Mesenchymal stem cell (in vitro differentiated cells and primary cell): ENCODE results near the gene SEMA4D.

Experiments used
- DNase-seq: peaks from one replicate; pipeline ENCODE4 v3.0.0-alpha.2; 2013
- H2AFZ ChIP-seq: one replicate; pipeline ENCODE4 v1.6.1; 2013; ENCODE audit warnings: low read depth, mild to moderate bottlenecking, control low read depth, inconsistent platforms, low read length, moderate library complexity
- H2AK5ac ChIP-seq: 2 replicates; pipeline ENCODE4 v1.6.1; 2013; ENCODE audit warnings: low read length, moderate library complexity, mild to moderate bottlenecking, inconsistent platforms; ENCODE audit not compliant: severe bottlenecking
- H2BK120ac ChIP-seq: one replicate; pipeline ENCODE4 v1.6.1; 2013; ENCODE audit warnings: low read depth, mild to moderate bottlenecking, inconsistent platforms, low read length, moderate library complexity
- H2BK12ac ChIP-seq, 2 experiments: one replicate each; pipeline ENCODE4 v1.6.1; 2013; ENCODE audit warnings: inconsistent platforms in 2 of 2, low read length in 2 of 2, mild to moderate bottlenecking in 2 of 2, moderate library complexity in 2 of 2, control low read depth in 1 of 2
- H2BK15ac ChIP-seq: one replicate; pipeline ENCODE4 v1.6.1; 2013; ENCODE audit warnings: mild to moderate bottlenecking, low read depth, inconsistent platforms; ENCODE audit not compliant: poor library complexity, severe bottlenecking
- H2BK5ac ChIP-seq: 2 replicates; pipeline ENCODE4 v1.6.1; 2013; ENCODE audit warnings: low read depth, mild to moderate bottlenecking, low read length, control low read depth, inconsistent platforms; ENCODE audit not compliant: poor library complexity, severe bottlenecking
- H3K14ac ChIP-seq, 2 experiments: one replicate each; pipeline ENCODE4 v1.6.1; 2013; ENCODE audit warnings: inconsistent platforms in 2 of 2, low read length in 2 of 2, control low read depth in 1 of 2, mild to moderate bottlenecking in 1 of 2, moderate library complexity in 1 of 2
- H3K18ac ChIP-seq, 2 experiments: one replicate each; pipeline ENCODE4 v1.6.1; 2013; ENCODE audit warnings: inconsistent platforms in 2 of 2, low read length in 2 of 2, control low read depth in 1 of 2, low read depth in 1 of 2, mild to moderate bottlenecking in 1 of 2
- H3K23ac ChIP-seq, 2 experiments: one replicate each; pipeline ENCODE4 v1.6.1; 2013; ENCODE audit warnings: inconsistent platforms in 2 of 2, low read length in 2 of 2, mild to moderate bottlenecking in 2 of 2, moderate library complexity in 2 of 2, control low read depth in 1 of 2
- H3K27ac ChIP-seq: 2 replicates; pipeline ENCODE4 v1.5.1; 2013; ENCODE audit warnings: mild to moderate bottlenecking, moderate library complexity, low read length, control low read depth, inconsistent platforms; ENCODE audit not compliant: poor library complexity, severe bottlenecking
- H3K27me3 ChIP-seq, 2 experiments: 2 replicates each; pipeline versions ENCODE4 v1.6.1 to v1.7.0; 2013; ENCODE audit warnings: low read length in 2 of 2, mild to moderate bottlenecking in 2 of 2, moderate library complexity in 2 of 2, control low read depth in 1 of 2, inconsistent platforms in 1 of 2; ENCODE audit not compliant: control insufficient read depth in 1 of 2, insufficient read depth in 1 of 2
- H3K36me3 ChIP-seq, 2 experiments: 2 replicates each; pipeline versions ENCODE4 v1.6.1 to v1.7.0; 2013; ENCODE audit warnings: low read length in 2 of 2, control low read depth in 1 of 2, inconsistent platforms in 1 of 2, low read depth in 1 of 2, mild to moderate bottlenecking in 1 of 2; ENCODE audit not compliant: insufficient read depth in 2 of 2, control insufficient read depth in 1 of 2
- H3K4ac ChIP-seq, 2 experiments: one replicate each; pipeline ENCODE4 v1.6.1; 2013; ENCODE audit warnings: inconsistent platforms in 2 of 2, low read length in 2 of 2, mild to moderate bottlenecking in 2 of 2, moderate library complexity in 2 of 2, control low read depth in 1 of 2, low read depth in 1 of 2
- H3K4me1 ChIP-seq: 2 replicates; pipeline ENCODE4 v1.6.1; 2013; ENCODE audit warnings: low read depth, low read length, control low read depth; ENCODE audit not compliant: control insufficient read depth, insufficient read depth
- H3K4me2 ChIP-seq: 2 replicates; pipeline ENCODE4 v1.6.1; 2013; ENCODE audit warnings: low read length, mild to moderate bottlenecking, inconsistent platforms; ENCODE audit not compliant: poor library complexity, severe bottlenecking
- H3K4me3 ChIP-seq, 2 experiments: 2 replicates each; pipeline versions ENCODE4 v1.5.1 to v1.7.0; 2013; ENCODE audit warnings: low read length in 2 of 2, mild to moderate bottlenecking in 2 of 2, control low read depth in 1 of 2, low read depth in 1 of 2; ENCODE audit not compliant: insufficient read depth in 1 of 2
- H3K79me1 ChIP-seq: replicated peaks from 2 replicates; pipeline ENCODE4 v1.6.1; 2013; ENCODE audit warnings: mild to moderate bottlenecking, control low read depth, low read length, inconsistent platforms; ENCODE audit not compliant: poor library complexity, severe bottlenecking
- H3K9ac ChIP-seq: 2 replicates; pipeline ENCODE4 v1.7.0; 2013; ENCODE audit warnings: mild to moderate bottlenecking, low read length, moderate library complexity
- H3K9me3 ChIP-seq: 2 replicates; pipeline ENCODE4 v1.7.0; 2013; ENCODE audit warnings: mild to moderate bottlenecking, low read length; ENCODE audit not compliant: control insufficient read depth
- H4K8ac ChIP-seq: one replicate; pipeline ENCODE4 v1.6.1; 2013; ENCODE audit warnings: inconsistent platforms, mild to moderate bottlenecking, low read length, moderate library complexity
- H4K91ac ChIP-seq: one replicate; pipeline ENCODE4 v1.6.1; 2013; ENCODE audit warnings: mild to moderate bottlenecking, low read length, inconsistent platforms
- WGBS: methylation state at CpG from one replicate; pipeline ENCODE4 v1.1.7; 2013; ENCODE audit warnings: mixed read lengths; 5-methylcytosine and 5-hydroxymethylcytosine counted together

The SEMA4D gene

DNA sequence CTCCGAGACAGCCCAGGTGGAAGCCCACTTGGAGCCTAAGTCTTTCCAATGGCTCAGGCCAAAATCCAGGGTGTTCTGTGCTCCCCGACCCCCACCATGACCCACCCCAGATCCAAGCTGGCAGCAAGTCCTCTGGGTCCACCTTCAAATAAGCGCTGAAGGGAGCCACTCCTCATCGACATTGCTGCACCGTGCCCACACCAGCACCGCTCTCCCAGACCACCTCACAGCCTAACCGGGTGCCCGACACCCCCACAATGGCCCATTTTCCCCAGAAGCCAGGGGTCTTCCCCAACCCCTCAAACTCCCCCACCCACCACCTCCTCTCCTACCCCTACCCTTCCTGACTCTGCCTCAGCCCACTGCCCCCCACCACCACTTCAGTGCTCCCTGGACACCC lies 50.5 kb downstream of the SEMA4D start:
- Histone ChIP-seq H3K4me3 (no peak overlapping the region), H3K9ac (no peak overlapping the region)
- WGBS = 95% methylated on average over 8 of the region's 8 CpGs

DNA sequence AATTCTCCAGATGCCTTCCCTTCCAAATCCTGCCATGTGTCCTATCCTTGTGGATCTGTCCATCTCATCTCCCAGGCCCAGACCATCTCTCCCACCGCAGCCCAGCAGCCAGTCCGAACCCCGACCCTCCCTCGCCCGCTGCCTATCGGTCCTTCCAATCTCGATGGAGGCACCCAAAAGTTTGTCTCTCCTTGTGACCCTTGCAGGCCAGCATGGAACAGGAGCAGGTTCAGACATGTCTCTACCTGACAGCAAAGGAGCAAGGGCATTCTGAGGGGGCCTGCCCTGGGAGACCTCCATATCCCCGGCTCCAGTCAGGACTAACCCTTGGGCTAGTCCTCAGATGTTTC lies 51.0 kb downstream of the SEMA4D start:
- no peak overlapping the region for H2BK5ac ChIP-seq
- no peak overlapping the region for H2BK12ac ChIP-seq
- no peak overlapping the region for H3K23ac ChIP-seq
- H3K27me3 ChIP-seq = peaks cover 0 to 5% of the 10 kb centered on the region in 2 experiments
- no peak overlapping the region for H3K27ac ChIP-seq
- no peak overlapping the region for H3K4me3 ChIP-seq
- WGBS = 91% methylated on average over 8 of the region's 8 CpGs
- H3K4ac ChIP-seq = no peak overlapping the region
- no peak overlapping the region for H3K14ac ChIP-seq
- H3K36me3 ChIP-seq = peaks cover 0 to 24% of the 10 kb centered on the region in 2 experiments
- H2AFZ ChIP-seq = no peak overlapping the region
- no peak overlapping the region for H2BK15ac ChIP-seq
- H4K91ac ChIP-seq = no peak overlapping the region
- H4K8ac ChIP-seq = no peak overlapping the region
- no peaks in the 10 kb centered on the region for H3K9me3 ChIP-seq
- H3K4me2 ChIP-seq = no peak overlapping the region
- no peak overlapping the region for H2AK5ac ChIP-seq
- no peak for DNase-seq
- peaks cover 23% of the 10 kb centered on the region for H3K4me1 ChIP-seq
- no peak overlapping the region for H2BK120ac ChIP-seq
- no peak overlapping the region for H3K18ac ChIP-seq
- no peak overlapping the region for H3K9ac ChIP-seq
- H3K79me1 ChIP-seq = peaks cover 30% of the 10 kb centered on the region

More for the DNA sequence above, 50.5 kb downstream of the SEMA4D start:
- Histone ChIP-seq H3K9me3 (no peaks in the 10 kb centered on the region), H2BK12ac (no peak overlapping the region), H3K4ac (no peak overlapping the region), H3K36me3 (peaks cover 0 to 23% of the 10 kb centered on the region in 2 experiments), H2BK15ac (no peak overlapping the region), H2AK5ac (no peak overlapping the region), H2BK5ac (no peak overlapping the region), H3K4me2 (no peak overlapping the region), H3K4me1 (peaks cover 20% of the 10 kb centered on the region), H3K23ac (no peak overlapping the region), H3K14ac (no peak overlapping the region), H2AFZ (no peak overlapping the region), H3K18ac (no peak overlapping the region), H4K8ac (no peak overlapping the region), H2BK120ac (no peak overlapping the region), H3K27ac (no peak overlapping the region), H4K91ac (no peak overlapping the region), H3K27me3 (peaks cover 0 to 5% of the 10 kb centered on the region in 2 experiments), H3K79me1 (peaks cover 28% of the 10 kb centered on the region)
- no peak for DNase-seq

DNA sequence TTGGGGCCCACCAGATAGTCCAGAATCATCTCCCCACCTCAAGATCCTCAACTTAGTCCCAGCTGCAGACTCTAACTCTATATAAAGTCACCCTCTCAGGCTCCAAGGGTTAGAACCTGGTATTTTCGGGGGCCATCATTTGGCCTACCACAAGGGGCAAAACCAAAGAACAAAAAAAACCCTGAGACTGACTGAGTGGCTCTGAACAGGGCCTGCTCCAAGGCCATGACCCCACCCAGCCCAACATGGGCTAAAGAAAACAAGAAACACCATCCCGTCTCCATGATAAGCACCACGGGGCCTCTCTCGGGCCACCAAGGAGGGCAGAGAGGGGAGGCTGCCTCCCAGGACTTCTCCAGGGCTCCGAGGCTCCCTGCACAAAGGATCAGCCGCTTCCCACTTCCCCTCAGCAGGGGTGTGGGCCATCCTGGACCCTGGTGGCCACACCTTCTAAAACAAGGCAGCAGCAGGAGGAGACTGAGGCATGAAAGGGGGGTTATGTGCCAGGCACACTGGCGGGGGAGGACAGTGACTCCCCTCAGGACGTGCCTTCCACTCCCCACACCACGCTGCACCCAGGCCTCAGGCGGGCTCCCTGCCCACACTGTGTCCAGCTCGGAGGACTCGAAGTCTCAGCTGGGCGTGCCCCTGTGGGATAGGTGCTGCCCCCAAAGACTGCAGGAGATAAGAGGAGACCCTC lies 51.5 kb downstream of the SEMA4D start:
- Histone ChIP-seq H3K18ac (no peak overlapping the region), H3K27me3 (peaks cover 0 to 5% of the 10 kb centered on the region in 2 experiments), H4K8ac (no peak overlapping the region), H2BK15ac (no peak overlapping the region), H3K4me1 (peaks cover 24% of the 10 kb centered on the region), H3K4ac (no peak overlapping the region), H4K91ac (no peak overlapping the region), H3K4me3 (no peak overlapping the region), H2BK12ac (no peak overlapping the region), H3K9me3 (no peaks in the 10 kb centered on the region), H2BK120ac (no peak overlapping the region), H2BK5ac (no peak overlapping the region), H2AK5ac (no peak overlapping the region), H3K36me3 (peaks cover 0 to 23% of the 10 kb centered on the region in 2 experiments), H3K27ac (no peak overlapping the region), H3K23ac (no peak overlapping the region), H2AFZ (no peak overlapping the region), H3K9ac (no peak overlapping the region), H3K4me2 (no peak overlapping the region), H3K14ac (no peak overlapping the region), H3K79me1 (peaks cover 35% of the 10 kb centered on the region)
- DNase-seq = no peak
- 86% methylated on average over 13 of the region's 13 CpGs for WGBS

DNA sequence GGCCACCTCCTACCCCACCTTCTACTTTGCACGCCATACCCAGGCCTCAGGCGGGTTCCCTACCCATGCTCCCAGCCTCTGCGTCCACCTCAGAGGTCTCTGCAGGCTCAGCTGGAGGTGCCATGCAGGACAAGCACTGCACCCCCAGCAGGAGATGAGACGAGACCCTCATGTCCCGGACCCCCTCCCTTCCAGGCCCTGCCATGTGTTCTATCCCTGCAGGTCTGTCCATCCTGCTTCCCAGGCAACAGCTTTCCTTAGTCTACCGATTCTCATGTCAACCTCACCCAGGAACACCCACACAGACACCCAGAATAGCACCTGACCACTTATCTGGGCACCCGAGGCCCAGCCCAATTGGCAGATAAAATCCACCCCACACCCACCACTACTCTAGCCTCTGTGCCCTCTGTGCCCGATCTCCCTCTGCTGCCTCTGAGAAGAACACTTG lies 52.1 kb downstream of the SEMA4D start:
- DNase-seq = no peak
- Histone ChIP-seq H3K4me3 (no peak overlapping the region), H3K4me2 (no peak overlapping the region), H3K4me1 (peaks cover 28% of the 10 kb centered on the region), H4K91ac (no peak overlapping the region), H4K8ac (no peak overlapping the region), H3K23ac (no peak overlapping the region), H2BK120ac (no peak overlapping the region), H3K4ac (no peak overlapping the region), H3K27ac (no peak overlapping the region), H3K9ac (no peak overlapping the region), H3K27me3 (peaks cover 0 to 5% of the 10 kb centered on the region in 2 experiments), H2AFZ (no peak overlapping the region), H2AK5ac (no peak overlapping the region), H3K18ac (no peak overlapping the region), H3K9me3 (no peaks in the 10 kb centered on the region), H3K79me1 (peaks cover 40% of the 10 kb centered on the region), H2BK5ac (no peak overlapping the region), H2BK12ac (no peak overlapping the region), H3K36me3 (peaks cover 0 to 28% of the 10 kb centered on the region in 2 experiments), H3K14ac (no peak overlapping the region), H2BK15ac (no peak overlapping the region)
- 95% methylated on average over 8 of the region's 8 CpGs for WGBS
